ENCODE measurements around the gene KRTAP10-6.
"Not testable (repeated sequence)": the region's sequence is repeated elsewhere in the genome, so short reads cannot be mapped to it uniquely, and the experiment has no call there.

Gene KRTAP10-6

GRCh38 chr21:44557491-44558328 lies 34.6 kb downstream of the KRTAP10-6 start:
- DNase-seq (ENCODE audit: low spot score): no peak

- no peak for DNase-seq (ENCODE audit: low spot score)
These were observed 35.4 kb downstream of the KRTAP10-6 start for GRCh38 chr21:44556879-44557278.

- no peak for DNase-seq (ENCODE audit: low spot score)
These were observed 37.0 kb downstream of the KRTAP10-6 start for GRCh38 chr21:44555200-44555875.

GRCh38 chr21:44552681-44553080 lies 39.6 kb downstream of the KRTAP10-6 start:
- no peak for DNase-seq (ENCODE audit: low spot score)

GRCh38 chr21:44552136-44552535 lies 40.2 kb downstream of the KRTAP10-6 start:
- no peak for DNase-seq (ENCODE audit: low spot score)

GRCh38 chr21:44551340-44551961 lies 40.9 kb downstream of the KRTAP10-6 start, which contains the start of gene KRTAP10-2:
Gene KRTAP10-2 (minus strand): TSS chr21:44551505. CDS start chr21:44551458, 47 bp downstream.
- no peak for DNase-seq (ENCODE audit: low spot score)

- DNase-seq (ENCODE audit: low spot score): no peak
These were observed 41.5 kb downstream of the KRTAP10-6 start for GRCh38 chr21:44550807-44551206.

- not testable (repeated sequence) for DNase-seq (ENCODE audit: low spot score)
These were observed 42.0 kb downstream of the KRTAP10-6 start for GRCh38 chr21:44550285-44550684.

- no peak for DNase-seq (ENCODE audit: low spot score)
These were observed 42.6 kb downstream of the KRTAP10-6 start for GRCh38 chr21:44549525-44550211.

- no peak for DNase-seq (ENCODE audit: low spot score)
These were observed 43.4 kb downstream of the KRTAP10-6 start for GRCh38 chr21:44548922-44549321.

- DNase-seq (ENCODE audit: low spot score): no peak
These were observed 43.9 kb downstream of the KRTAP10-6 start for GRCh38 chr21:44548381-44548780.

- no peak for DNase-seq (ENCODE audit: low spot score)
These were observed 44.5 kb downstream of the KRTAP10-6 start for GRCh38 chr21:44547656-44548331.

GRCh38 chr21:44544566-44544965 lies 47.7 kb downstream of the KRTAP10-6 start:
- DNase-seq (ENCODE audit: low spot score): no peak

GRCh38 chr21:44542716-44543115 lies 49.6 kb downstream of the KRTAP10-6 start:
- DNase-seq (ENCODE audit: low spot score): no peak
